ENCODE measurements around the gene SPRED2.
A peak's percentile ranks its signal among the peaks of the same experiment; 100 is the strongest.

SPRED2 gene

DNA sequence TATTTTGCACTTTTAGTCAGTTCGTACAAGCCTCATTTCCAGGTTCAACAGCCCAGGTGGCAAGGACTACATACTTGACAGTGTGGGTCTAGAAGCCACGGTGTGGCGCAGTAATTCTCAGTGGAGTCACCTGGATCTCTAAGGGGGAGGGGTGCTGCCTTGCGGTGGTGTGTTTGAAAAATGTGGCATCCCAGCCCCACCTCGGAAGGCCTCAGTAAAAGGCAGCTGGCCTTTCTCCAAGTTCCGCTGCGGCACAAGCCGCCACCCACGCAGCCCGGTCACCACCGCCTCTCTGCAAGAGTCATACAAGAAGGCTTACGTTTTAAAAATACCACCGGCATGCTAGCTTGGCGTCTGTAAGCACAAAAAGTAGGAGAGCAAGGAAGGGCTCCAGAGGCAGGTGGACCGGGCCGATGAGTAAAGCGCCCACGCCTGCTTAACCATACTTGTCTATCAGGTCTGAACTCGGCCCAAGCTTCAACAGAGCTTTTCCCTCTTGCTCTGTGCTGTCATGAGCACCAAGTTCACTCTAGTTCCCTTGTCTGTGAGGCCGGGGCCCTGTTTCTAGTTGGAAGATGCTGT, 49.5 kb downstream of the SPRED2 start:
- H3K27ac ChIP-seq, result peak overlapping the region; percentile 94
- TF ChIP-seq, protein P1, sequence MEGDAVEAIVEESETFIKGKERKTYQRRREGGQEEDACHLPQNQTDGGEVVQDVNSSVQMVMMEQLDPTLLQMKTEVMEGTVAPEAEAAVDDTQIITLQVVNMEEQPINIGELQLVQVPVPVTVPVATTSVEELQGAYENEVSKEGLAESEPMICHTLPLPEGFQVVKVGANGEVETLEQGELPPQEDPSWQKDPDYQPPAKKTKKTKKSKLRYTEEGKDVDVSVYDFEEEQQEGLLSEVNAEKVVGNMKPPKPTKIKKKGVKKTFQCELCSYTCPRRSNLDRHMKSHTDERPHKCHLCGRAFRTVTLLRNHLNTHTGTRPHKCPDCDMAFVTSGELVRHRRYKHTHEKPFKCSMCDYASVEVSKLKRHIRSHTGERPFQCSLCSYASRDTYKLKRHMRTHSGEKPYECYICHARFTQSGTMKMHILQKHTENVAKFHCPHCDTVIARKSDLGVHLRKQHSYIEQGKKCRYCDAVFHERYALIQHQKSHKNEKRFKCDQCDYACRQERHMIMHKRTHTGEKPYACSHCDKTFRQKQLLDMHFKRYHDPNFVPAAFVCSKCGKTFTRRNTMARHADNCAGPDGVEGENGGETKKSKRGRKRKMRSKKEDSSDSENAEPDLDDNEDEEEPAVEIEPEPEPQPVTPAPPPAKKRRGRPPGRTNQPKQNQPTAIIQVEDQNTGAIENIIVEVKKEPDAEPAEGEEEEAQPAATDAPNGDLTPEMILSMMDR (conservative IDR thresholded peaks at IDR 0.05), result peak; percentile 73

DNA sequence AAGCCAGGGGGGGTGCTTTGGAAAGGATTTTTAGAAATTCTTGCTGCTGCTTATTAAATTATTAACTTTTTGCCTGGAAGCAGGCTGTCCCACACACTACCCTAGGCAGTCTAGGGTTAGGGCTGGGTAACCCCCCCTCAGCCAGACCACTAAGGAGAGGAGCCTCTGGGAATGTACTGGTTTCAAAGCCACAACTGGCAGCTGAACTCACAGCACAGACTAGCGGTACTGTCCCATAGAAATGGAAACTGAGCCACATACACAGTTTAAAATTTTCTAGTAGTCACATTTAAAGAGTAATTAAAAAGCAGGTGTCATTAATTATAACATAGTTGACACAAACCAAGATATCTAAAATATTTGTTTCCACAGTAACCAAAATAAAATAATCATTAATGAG, 50.1 kb downstream of the SPRED2 start:
- peak overlapping the region; percentile 94 for H3K27ac ChIP-seq
- TF ChIP-seq, protein P1 (conservative IDR thresholded peaks at IDR 0.05), result no peak

DNA sequence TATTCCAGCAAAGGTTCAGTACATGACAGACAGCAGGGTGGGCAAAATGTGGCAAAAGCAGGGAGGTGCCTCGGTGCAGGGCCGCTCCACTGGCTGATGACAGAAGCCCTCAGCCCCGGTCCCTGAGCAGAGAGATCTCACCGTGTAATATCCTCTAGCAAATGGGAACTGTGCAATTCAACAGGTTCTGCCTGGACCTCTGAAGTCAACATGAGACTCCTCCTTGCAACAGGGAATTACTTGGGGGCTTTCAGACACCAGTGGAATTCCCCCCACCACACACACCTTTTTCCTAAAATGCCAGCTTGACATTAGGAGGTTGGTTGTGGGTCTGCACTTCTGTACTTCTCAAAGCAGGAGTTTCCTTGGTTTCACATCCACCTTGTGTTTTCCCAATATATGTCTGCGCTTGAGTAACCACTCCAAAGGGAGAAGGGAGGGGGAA, 50.8 kb downstream of the SPRED2 start:
- TF ChIP-seq, protein P1 (conservative IDR thresholded peaks at IDR 0.05), result no peak
- H3K27ac ChIP-seq, result peak overlapping the region; percentile 94

DNA sequence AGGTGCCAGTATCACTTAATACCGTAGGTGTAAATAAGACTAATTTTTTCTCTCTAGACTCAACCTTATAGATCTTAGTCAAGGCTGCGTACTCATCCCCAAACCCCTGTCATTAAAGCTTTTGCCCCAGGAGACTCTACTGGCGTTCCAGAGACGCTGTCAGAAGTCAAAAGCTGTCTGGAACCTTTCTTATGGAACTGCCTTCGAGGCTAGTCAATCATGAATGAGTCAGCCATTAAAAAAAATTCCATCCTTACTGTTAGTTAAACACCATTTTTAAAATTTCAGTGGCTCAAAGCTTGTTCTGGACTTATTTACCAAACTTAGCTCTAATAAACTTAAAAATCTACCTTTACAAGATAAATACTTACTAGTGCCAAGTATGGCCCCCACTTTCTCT, 52.1 kb downstream of the SPRED2 start:
- TF ChIP-seq, protein P1 (conservative IDR thresholded peaks at IDR 0.05), result no peak
- no peak overlapping the region; the same call in 1 of the 2 replicates for H3K27ac ChIP-seq

DNA sequence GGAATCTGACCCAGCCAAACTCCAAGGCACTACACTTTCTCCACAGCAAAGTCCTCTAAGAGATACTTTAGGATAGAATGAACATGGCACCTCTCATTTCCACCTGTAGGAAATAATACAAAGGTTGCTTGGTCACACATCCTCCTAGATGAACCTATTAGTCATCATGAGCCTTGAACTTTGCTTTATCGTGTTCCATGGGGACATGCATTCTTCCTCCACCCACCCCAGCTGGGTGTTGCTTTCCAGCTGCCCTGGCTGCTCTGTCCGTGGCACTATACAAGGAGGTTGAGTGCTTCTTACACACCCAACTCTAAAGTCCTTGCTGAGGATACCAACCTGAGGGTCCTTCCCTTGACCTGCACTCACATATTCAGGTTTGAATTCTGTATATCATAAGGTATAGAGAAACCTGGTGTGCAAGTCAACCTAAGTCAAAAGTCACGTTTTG, 52.7 kb downstream of the SPRED2 start:
- TF ChIP-seq, protein P1 (conservative IDR thresholded peaks at IDR 0.05), result no peak
- H3K27ac ChIP-seq, result no peak overlapping the region

DNA sequence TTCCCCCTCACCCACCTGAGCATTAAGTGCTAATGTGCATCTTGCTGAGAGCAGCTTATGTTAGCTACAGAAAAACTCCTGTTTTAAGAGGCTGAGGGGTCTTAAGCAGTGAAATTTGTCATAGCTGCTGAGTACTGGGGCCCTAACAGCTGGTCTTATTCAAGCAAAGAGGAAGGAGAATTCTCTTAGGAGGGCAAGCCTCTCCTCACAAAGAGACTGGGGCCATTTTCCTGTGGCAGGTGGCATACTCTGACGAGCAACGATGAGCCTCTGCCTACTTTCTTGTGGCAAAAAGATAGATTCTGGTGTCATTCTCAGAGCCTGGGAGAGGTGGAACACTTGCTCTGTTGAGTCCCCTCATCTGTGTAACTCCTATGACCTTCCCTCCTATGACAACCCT, 53.2 kb downstream of the SPRED2 start:
- no peak overlapping the region for H3K27ac ChIP-seq
- TF ChIP-seq, protein P1 (conservative IDR thresholded peaks at IDR 0.05), result no peak

DNA sequence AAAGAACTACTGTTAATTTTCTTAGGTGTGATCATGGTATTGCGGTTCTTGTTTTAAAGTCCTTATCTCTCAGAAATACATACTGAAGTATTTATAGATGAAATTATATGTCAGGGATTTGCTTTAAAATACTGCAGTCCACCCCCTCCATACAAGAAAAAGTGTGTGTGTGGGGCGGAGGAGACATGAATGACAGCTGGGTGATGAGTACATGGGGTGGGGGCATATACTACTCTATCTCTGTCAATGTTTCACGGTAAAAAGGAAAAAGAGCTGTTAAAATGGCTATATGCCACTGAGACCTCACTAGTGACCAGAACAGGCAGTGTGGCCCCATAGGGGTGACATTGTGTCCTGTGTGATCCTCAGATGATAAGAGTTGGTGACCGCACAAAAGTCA, 54.1 kb downstream of the SPRED2 start:
- H3K27ac ChIP-seq, result no peak overlapping the region
- TF ChIP-seq, protein P1 (conservative IDR thresholded peaks at IDR 0.05), result no peak

All from VCaP (cell line).